Measurements from ENCODE around the gene CFAP74.

DNA sequence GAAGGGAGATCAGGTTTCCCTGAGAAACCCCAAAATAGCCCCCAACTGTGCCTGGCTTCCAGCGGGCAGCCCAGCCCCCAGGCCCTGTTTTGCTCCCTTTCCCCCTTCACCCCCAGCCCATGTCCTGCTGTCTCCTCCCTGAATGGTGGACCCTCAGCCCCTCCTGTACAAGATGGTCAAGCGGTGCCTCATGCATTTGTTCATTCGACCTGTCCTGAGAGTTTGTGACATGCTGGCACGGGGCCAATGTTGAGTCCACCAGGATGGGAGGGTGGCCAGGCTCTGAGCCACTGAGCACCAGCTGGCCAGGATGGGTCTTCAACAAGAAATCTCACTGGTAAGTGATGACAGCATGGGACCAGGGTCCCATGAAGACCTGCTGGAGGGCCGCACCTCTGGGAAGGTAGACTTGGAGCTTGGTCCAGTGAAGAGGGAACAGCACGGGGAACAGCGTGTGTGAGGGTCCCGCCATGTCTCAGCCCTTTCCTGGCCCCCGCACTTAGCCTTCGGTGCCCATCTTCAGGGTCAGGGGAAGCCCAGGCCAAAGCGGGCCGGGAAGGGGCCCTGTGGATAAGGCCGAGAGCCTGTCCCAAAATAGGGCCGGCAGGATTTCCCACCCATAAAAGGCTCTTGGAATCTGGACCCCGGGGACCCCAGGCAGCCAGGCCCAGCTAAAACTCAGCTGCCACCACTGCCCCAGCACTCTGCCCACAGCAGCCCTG lies 88.5 kb downstream of the CFAP74 start, which contains the start of gene CALML6:
- TF ChIP-seq POLR2A (IDR thresholded peaks at IDR 0.05; ENCODE audit: low read depth, low read length) (no peak), POLR2AphosphoS5 (IDR thresholded peaks at IDR 0.05; ENCODE audit: low read depth, low read length) (no peak)

All from GM12892 (cell line).